ENCODE measurements around the gene LPGAT1. TPM values are rescaled to one million over a fixed set of nuclear protein-coding genes. Genes with fewer than 3 reads are reported as not detected.
"Not testable (repeated sequence)": the region's sequence is repeated elsewhere in the genome, so short reads cannot be mapped to it uniquely, and the experiment has no call there.

The LPGAT1 gene, protein sequence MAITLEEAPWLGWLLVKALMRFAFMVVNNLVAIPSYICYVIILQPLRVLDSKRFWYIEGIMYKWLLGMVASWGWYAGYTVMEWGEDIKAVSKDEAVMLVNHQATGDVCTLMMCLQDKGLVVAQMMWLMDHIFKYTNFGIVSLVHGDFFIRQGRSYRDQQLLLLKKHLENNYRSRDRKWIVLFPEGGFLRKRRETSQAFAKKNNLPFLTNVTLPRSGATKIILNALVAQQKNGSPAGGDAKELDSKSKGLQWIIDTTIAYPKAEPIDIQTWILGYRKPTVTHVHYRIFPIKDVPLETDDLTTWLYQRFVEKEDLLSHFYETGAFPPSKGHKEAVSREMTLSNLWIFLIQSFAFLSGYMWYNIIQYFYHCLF
- 10 to 100 TPM; 31.8 to 34.7 TPM for total RNA-seq

GRCh38 chr1:211830328-211831142 lies at the start of gene LPGAT1:
LPGAT1 (minus strand) TSS chr1:211830763; CDS start chr1:211829296, 1,467 bp downstream.
- H3K36me3 Mint-ChIP-seq = peaks cover 2% of the 10 kb centered on the region
- peak within 1 kb of the TSS; percentile 86 for H3K4me3 Mint-ChIP-seq
- CTCF ChIA-PET = interaction anchor here (0.8 kb wide), 1 partner anchor 204 kb away, joined by 5 read pairs; the partner anchor contains the start of genes DTL and INTS7
- H3K27ac Mint-ChIP-seq = peak within 1 kb of the TSS; percentile 83
- no peaks in the 10 kb centered on the region for H3K9me3 Mint-ChIP-seq
- peaks cover 61% of the 10 kb centered on the region for H3K4me1 Mint-ChIP-seq (ENCODE audit: low read depth)
- no peaks in the 10 kb centered on the region for H3K27me3 Mint-ChIP-seq
- peak; percentile 77 for DNase-seq
- POLR2A ChIA-PET = no interaction called here
- intact Hi-C loops (cut with micrococcal nuclease) = loop anchor here (1.0 to 10.0 kb wide), 8 partner anchors 57 to 534 kb away; partner anchors contain the start of genes DTL, INTS7, PPP2R5A and SLC30A1

GRCh38 chr1:211879475-211879874 lies 48.9 kb upstream of the LPGAT1 start:
- CTCF ChIA-PET = no interaction called here
- Mint-ChIP-seq H3K9me3 (peaks cover 11% of the 10 kb centered on the region), H3K4me1 (ENCODE audit: low read depth) (peaks cover 7% of the 10 kb centered on the region), H3K27ac (no peak overlapping the region), H3K36me3 (no peaks in the 10 kb centered on the region), H3K27me3 (no peaks in the 10 kb centered on the region), H3K4me3 (no peak overlapping the region)
- DNase-seq = no peak
- intact Hi-C loops (cut with micrococcal nuclease) = no loop called here
- POLR2A ChIA-PET = no interaction called here

DNA sequence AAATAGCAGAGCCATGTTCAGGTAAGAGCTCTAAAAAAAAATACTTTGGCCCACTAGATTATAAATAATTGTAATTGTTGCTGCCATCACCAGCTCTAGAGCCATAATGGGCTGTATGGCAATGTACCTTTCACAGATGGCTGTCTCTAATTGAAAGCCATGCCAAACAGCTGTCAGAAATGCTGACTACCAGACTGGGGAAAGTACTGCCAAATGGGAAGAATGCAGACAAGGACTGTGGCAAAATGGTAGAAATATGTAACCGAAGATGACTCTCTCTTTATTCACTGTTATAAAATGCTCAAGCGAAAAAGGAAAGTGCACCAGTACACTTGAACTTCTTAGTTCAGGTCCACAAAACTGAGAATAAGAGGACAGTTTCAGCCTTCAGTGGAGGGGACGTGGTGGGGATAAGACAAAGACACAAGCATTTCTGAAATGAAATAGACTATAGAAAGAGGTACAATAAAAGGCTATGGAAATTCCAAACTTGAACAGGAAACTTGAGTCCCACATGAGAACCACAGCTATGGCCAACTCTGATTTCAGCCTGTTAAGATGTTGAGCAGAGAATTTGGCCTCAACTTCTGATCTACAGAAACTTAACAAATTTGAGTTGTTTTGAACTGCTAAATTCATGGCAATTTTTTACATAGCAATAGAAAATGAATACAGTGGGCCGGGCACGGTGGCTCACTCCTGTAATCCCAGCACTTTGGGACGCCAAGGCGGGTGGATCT lies 46.5 kb upstream of the LPGAT1 start:
- Mint-ChIP-seq H3K36me3 (no peaks in the 10 kb centered on the region), H3K27me3 (peaks cover 5% of the 10 kb centered on the region), H3K4me3 (no peak overlapping the region), H3K9me3 (peaks cover 9% of the 10 kb centered on the region), H3K27ac (no peak overlapping the region), H3K4me1 (ENCODE audit: low read depth) (no peaks in the 10 kb centered on the region)
- ChIA-PET CTCF (no interaction called here), POLR2A (no interaction called here)
- intact Hi-C loops (cut with micrococcal nuclease) = no loop called here
- DNase-seq = no peak

- intact Hi-C loops (cut with micrococcal nuclease) = no loop called here
- no peak for DNase-seq
- H3K36me3 Mint-ChIP-seq = no peaks in the 10 kb centered on the region
- H3K4me1 Mint-ChIP-seq (ENCODE audit: low read depth) = no peaks in the 10 kb centered on the region
- CTCF ChIA-PET = no interaction called here
- POLR2A ChIA-PET = no interaction called here
- no peak overlapping the region for H3K27ac Mint-ChIP-seq
- no peaks in the 10 kb centered on the region for H3K9me3 Mint-ChIP-seq
- no peak overlapping the region for H3K4me3 Mint-ChIP-seq
- H3K27me3 Mint-ChIP-seq = peaks cover 5% of the 10 kb centered on the region
Observed at GRCh38 chr1:211875541-211875940, 45.0 kb upstream of the LPGAT1 start.

DNA sequence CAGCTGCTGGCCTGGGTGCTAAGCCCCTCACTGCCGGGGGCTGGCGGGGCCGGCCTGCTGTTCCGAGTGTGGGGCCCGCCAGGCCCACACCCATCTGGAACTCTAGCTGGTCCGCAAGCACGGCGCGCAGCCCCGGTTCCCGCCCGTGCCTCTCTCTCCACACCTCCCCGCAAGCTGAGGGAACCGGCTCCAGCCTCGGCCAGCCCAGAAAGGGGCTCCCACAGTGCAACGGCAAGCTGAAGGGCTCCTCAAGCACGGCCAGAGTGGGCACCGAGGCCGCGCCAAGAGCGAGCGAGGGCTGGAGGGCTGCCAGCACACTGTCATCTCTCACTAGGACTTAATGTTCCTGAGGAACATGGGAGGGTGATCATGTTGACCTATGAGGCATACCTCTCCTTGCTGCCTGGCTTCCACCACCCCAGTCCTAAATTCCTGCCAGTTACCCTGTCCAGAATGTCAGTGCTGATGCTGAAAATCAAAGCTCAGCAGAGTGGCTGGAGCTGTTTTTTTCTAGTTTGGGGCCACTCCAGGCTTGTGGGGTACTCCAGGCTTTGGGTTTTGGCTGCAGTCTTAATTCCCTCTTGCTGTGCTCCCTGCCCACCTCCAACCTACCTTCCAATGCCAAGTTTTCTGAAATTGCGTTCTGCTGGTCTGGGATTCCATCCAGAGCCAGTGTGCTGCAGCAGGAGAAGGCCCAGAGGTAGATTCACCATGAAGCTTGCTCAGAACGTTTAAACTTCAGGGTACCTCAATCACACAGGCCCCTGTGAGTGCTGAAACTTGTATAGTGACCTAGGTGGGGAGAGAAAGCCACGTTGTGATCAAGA lies 44.2 kb upstream of the LPGAT1 start:
- intact Hi-C loops (cut with micrococcal nuclease) = no loop called here
- H3K36me3 Mint-ChIP-seq = no peaks in the 10 kb centered on the region
- H3K27ac Mint-ChIP-seq = no peak overlapping the region
- H3K4me3 Mint-ChIP-seq = no peak overlapping the region
- no peaks in the 10 kb centered on the region for H3K4me1 Mint-ChIP-seq (ENCODE audit: low read depth)
- peaks cover 5% of the 10 kb centered on the region for H3K27me3 Mint-ChIP-seq
- POLR2A ChIA-PET = no interaction called here
- H3K9me3 Mint-ChIP-seq = no peaks in the 10 kb centered on the region
- no peak for DNase-seq
- CTCF ChIA-PET = no interaction called here

DNA sequence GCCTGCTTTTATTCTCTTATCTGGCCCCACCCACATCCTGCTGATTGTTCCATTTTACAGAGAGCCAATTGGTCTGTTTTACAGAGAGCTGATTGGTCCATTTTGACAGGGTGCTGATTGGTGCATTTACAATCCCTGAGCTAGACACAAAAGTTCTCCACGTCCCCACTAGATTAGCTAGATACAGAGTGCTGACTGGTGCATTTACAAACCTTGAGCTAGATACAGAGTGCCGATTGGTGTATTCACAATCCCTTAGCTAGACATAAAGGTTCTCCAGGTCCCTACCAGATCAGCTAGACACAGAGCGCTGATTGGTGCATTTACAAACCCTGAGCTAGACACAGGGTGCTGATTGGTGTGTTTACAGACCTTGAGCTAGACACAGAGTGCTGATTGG lies 43.2 kb upstream of the LPGAT1 start:
- CTCF ChIA-PET; H3K27ac Mint-ChIP-seq; H3K4me1 Mint-ChIP-seq (ENCODE audit: low read depth); H3K27me3 Mint-ChIP-seq; intact Hi-C loops (cut with micrococcal nuclease); H3K36me3 Mint-ChIP-seq; DNase-seq; H3K9me3 Mint-ChIP-seq; POLR2A ChIA-PET; H3K4me3 Mint-ChIP-seq: not testable (repeated sequence)

DNA sequence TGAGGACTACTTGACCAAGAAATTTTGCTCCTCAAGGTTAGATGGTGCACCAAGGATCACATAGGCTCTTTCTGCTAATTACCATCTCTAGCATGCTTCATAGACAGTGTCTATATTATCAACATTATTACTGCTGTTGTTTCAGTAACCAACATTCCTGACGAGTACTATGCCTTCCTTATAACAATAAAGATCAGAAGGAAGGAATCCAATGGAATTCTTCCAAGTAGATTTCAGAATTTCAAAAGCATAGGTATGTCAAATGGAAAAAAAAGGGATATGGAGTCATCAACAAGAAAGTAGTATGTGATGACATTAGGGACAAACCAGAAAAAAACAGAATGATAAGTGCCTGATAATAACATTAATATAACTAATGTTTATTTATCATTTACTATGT lies 39.6 kb upstream of the LPGAT1 start:
- CTCF ChIA-PET = no interaction called here

DNA sequence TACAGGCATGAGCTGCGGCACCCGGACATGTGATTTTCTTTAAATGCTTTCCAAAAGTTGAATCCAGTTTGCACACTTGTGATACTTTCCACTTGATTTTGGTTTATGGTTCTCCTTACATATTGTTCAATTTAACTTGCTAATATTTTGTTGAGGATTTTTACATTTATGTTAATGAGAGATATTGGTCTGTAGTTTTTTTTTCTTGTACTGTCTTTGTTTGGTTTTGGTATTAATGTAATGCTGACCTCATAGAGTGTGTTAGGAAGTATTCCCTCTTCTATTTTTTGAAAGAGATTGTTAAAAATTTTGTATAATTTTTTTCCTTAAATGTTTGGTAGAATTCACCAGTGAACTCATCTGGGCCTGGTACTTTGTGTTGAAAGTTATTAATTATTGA lies 34.6 kb upstream of the LPGAT1 start:
- ChIA-PET POLR2A (no interaction called here), CTCF (interaction anchor here (0.8 to 1.2 kb wide), 2 partner anchors 167 to 197 kb away, joined by 4 read pairs; no protein-coding TSS in a partner anchor)
- Mint-ChIP-seq H3K36me3 (peaks cover 4% of the 10 kb centered on the region), H3K27me3 (peaks cover 1% of the 10 kb centered on the region), H3K4me3 (no peak overlapping the region), H3K4me1 (ENCODE audit: low read depth) (peaks cover 5% of the 10 kb centered on the region), H3K27ac (no peak overlapping the region), H3K9me3 (peaks cover 19% of the 10 kb centered on the region)
- intact Hi-C loops (cut with micrococcal nuclease) = no loop called here
- no peak for DNase-seq

More for the DNA sequence above, 39.6 kb upstream of the LPGAT1 start:
- no peak for DNase-seq
- intact Hi-C loops (cut with micrococcal nuclease) = no loop called here
- no peak overlapping the region for H3K4me3 Mint-ChIP-seq
- H3K9me3 Mint-ChIP-seq = peaks cover 19% of the 10 kb centered on the region
- no peaks in the 10 kb centered on the region for H3K4me1 Mint-ChIP-seq (ENCODE audit: low read depth)
- H3K27me3 Mint-ChIP-seq = peaks cover 5% of the 10 kb centered on the region
- POLR2A ChIA-PET = no interaction called here
- peaks cover 4% of the 10 kb centered on the region for H3K36me3 Mint-ChIP-seq
- H3K27ac Mint-ChIP-seq = no peak overlapping the region

DNA sequence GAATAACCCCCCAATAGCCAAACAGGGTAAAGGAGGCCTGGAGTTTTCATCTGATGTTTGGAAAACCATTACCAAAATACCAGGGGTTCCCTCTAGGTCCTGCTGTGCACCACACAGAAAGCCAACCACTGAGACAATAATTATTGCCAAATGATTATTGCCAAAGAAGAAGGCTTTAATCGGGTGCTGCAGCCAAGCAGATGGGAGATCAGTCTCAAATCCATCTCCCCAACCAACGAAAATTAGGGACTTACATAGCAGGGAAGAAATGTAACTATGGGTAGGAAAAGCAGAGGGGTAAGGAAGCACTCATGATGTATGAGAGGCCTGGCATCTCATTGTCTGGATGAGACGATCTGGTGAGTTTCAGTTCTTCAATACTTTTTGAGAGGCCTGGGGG lies 28.8 kb upstream of the LPGAT1 start:
- no peak overlapping the region for H3K4me3 Mint-ChIP-seq
- H3K36me3 Mint-ChIP-seq = no peaks in the 10 kb centered on the region
- CTCF ChIA-PET = no interaction called here
- no peak for DNase-seq
- peaks cover 1% of the 10 kb centered on the region for H3K27me3 Mint-ChIP-seq
- POLR2A ChIA-PET = no interaction called here
- intact Hi-C loops (cut with micrococcal nuclease) = no loop called here
- peaks cover 9% of the 10 kb centered on the region for H3K9me3 Mint-ChIP-seq
- no peak overlapping the region for H3K27ac Mint-ChIP-seq
- H3K4me1 Mint-ChIP-seq (ENCODE audit: low read depth) = peaks cover 5% of the 10 kb centered on the region

GRCh38 chr1:211851174-211851573 lies 20.6 kb upstream of the LPGAT1 start:
- Mint-ChIP-seq H3K36me3 (no peaks in the 10 kb centered on the region), H3K27me3 (no peaks in the 10 kb centered on the region), H3K4me1 (ENCODE audit: low read depth) (no peaks in the 10 kb centered on the region), H3K9me3 (peaks cover 4% of the 10 kb centered on the region), H3K27ac (no peak overlapping the region), H3K4me3 (no peak overlapping the region)
- DNase-seq = no peak
- POLR2A ChIA-PET = no interaction called here
- CTCF ChIA-PET = no interaction called here
- intact Hi-C loops (cut with micrococcal nuclease) = no loop called here

GRCh38 chr1:211843507-211844298 lies 13.1 kb upstream of the LPGAT1 start:
- Mint-ChIP-seq H3K27me3 (no peaks in the 10 kb centered on the region), H3K27ac (no peak overlapping the region), H3K4me3 (no peak overlapping the region), H3K4me1 (ENCODE audit: low read depth) (peaks cover 34% of the 10 kb centered on the region), H3K36me3 (no peaks in the 10 kb centered on the region), H3K9me3 (peaks cover 2% of the 10 kb centered on the region)
- CTCF ChIA-PET = no interaction called here
- POLR2A ChIA-PET = no interaction called here
- intact Hi-C loops (cut with micrococcal nuclease) = no loop called here
- DNase-seq = no peak
